Testis (tissue), 3 donors: ENCODE data around the gene CNNM1. TPM values are rescaled to one million over a fixed set of nuclear protein-coding genes. Genes with fewer than 3 reads are reported as not detected.

Source experiments
- DNase-seq: peaks from one replicate; pipeline ENCODE4 v3.0.0-alpha.2; 2019
- H3K27ac ChIP-seq, 2 donors: fragments of 200-600 bp; sonication (generic); one replicate each; pipeline ENCODE4 v1.5.1; 2019
- H3K27me3 ChIP-seq: fragments of 200-600 bp; sonication (generic); one replicate; pipeline ENCODE4 v1.5.1; 2019
- H3K36me3 ChIP-seq: fragments of 200-600 bp; sonication (generic); one replicate; pipeline ENCODE4 v1.5.1; 2017; ENCODE audit warnings: low read depth; ENCODE audit errors: missing control alignments
- H3K4me1 ChIP-seq: fragments of 200-600 bp; sonication (generic); one replicate; pipeline ENCODE4 v1.5.1; 2019
- H3K4me3 ChIP-seq, 2 donors: fragments of 200-600 bp; sonication (generic); one replicate each; pipeline ENCODE4 v1.5.1; 2017 to 2019
- H3K9me3 ChIP-seq: fragments of 200-600 bp; sonication (generic); one replicate; pipeline ENCODE4 v1.5.1; 2017
- POLR2A ChIP-seq: fragments of 450-650 bp; IDR thresholded peaks from one replicate; pipeline ENCODE4 v1.6.1; 2017; ENCODE audit warnings: antibody characterized with exemption, mild to moderate bottlenecking, moderate library complexity
- WGBS, 2 donors: methylation state at CpG; one replicate each; pipeline ENCODE4 v1.1.5; 2018; 5-methylcytosine and 5-hydroxymethylcytosine counted together
- intact Hi-C: fragments of 100-400 bp; cut with DNase I; formaldehyde crosslinking; loops from one replicate; pipeline ENCODE4 v1.15.1; 2023; ENCODE audit warnings: low total_unique reads
- polyA plus RNA-seq: library from polyadenylated mRNA; stranded (reverse); fragments of 350-450 nt; fragmentation: Illumina TruSeq; extraction: RNeasy Lipid Tissue Mini Kit (QIAGEN cat#74804); gene quantifications from one replicate; pipeline ENCODE4 v1.2.3, GENCODE V29; 2014; ENCODE audit warnings: low read depth, low replicate concordance; ENCODE audit not compliant: insufficient read depth
- total RNA-seq, 2 donors: library from RNA; depleted of rRNA; stranded (reverse); fragments of >200 nt; gene quantifications; one replicate each; pipeline ENCODE4 v1.2.3, GENCODE V29; 2016
- TF ChIP-seq, protein P1 (sequence below), 3 experiments: fragments of 450-650 bp in 2 of 3; fragments of 200-600 bp in 1 of 3; sonication (generic) in 1 of 3; IDR thresholded peaks; one replicate each; pipeline ENCODE4 v1.5.1; 2016 to 2019; ENCODE audit warnings: antibody characterized with exemption in 3 of 3, mild to moderate bottlenecking in 2 of 3, moderate library complexity in 1 of 3

Gene CNNM1
- total and polyA plus RNA-seq, 3 donors from 2014 or later = 29.0 to 53.8 (median 51.9) TPM

DNA sequence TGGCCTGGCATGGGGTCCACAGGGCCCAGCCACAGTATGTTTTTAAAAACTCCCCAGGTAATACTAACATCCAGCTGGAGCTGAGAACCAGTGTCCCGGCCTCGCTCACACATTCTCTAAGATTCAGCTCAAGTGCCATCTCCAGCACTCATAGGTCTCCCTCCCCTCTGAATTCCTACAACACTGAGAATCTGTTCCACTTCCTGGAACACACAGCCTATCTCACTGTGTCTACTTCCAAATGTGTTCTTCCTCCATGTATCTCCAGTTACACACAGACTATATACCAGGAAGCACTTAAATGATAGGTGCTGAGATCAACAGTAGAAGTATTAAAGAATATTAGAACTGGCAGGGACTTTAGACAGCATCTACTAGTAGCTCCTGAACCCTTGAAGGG, 90.5 kb downstream of the CNNM1 start:
- no peaks in the 10 kb centered on the region for H3K27me3 ChIP-seq
- no peak for TF ChIP-seq POLR2A
- TF ChIP-seq, protein P1, sequence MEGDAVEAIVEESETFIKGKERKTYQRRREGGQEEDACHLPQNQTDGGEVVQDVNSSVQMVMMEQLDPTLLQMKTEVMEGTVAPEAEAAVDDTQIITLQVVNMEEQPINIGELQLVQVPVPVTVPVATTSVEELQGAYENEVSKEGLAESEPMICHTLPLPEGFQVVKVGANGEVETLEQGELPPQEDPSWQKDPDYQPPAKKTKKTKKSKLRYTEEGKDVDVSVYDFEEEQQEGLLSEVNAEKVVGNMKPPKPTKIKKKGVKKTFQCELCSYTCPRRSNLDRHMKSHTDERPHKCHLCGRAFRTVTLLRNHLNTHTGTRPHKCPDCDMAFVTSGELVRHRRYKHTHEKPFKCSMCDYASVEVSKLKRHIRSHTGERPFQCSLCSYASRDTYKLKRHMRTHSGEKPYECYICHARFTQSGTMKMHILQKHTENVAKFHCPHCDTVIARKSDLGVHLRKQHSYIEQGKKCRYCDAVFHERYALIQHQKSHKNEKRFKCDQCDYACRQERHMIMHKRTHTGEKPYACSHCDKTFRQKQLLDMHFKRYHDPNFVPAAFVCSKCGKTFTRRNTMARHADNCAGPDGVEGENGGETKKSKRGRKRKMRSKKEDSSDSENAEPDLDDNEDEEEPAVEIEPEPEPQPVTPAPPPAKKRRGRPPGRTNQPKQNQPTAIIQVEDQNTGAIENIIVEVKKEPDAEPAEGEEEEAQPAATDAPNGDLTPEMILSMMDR (IDR thresholded peaks at IDR 0.05) = no peak
- no peaks in the 10 kb centered on the region for H3K36me3 ChIP-seq
- no peak for DNase-seq
- intact Hi-C loops = no loop called here
- H3K4me1 ChIP-seq = no peaks in the 10 kb centered on the region
- no peak overlapping the region for H3K4me3 ChIP-seq
- WGBS, 2 donors = 94 to 100% methylated on average over 2 of the region's 2 CpGs
- H3K27ac ChIP-seq = no peak overlapping the region
- H3K9me3 ChIP-seq = no peaks in the 10 kb centered on the region

DNA sequence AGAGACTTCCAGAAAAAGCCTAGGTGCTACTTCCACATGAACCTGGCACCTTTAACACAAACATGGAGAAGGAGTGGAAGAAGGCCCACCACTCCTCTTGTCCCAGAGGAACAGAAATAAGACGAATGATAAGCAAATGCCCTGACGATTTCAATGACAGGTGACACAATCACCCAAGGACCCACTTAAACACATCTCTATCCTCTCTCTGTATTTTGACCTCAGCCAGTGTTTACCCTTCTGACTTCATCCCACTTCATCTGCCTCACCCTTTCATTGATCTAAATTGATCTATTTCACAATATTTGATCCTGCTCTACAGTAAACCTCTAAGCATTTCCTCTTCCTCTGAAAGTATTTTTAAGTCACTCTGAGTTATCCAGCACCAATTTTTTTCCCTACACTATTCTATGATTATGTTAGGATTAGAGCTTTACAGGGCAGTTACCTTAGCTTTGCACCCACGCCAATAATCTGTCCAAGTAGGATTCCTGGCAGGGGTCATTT, 92.1 kb downstream of the CNNM1 start:
- H3K9me3 ChIP-seq = no peaks in the 10 kb centered on the region
- intact Hi-C loops = no loop called here
- WGBS, 2 donors = 80 to 92% methylated on average over 3 of the region's 3 CpGs
- H3K36me3 ChIP-seq = no peaks in the 10 kb centered on the region
- H3K4me1 ChIP-seq = no peaks in the 10 kb centered on the region
- H3K27me3 ChIP-seq = no peaks in the 10 kb centered on the region
- no peak overlapping the region for H3K27ac ChIP-seq
- TF ChIP-seq, protein P1 (IDR thresholded peaks at IDR 0.05) = no peak
- TF ChIP-seq POLR2A = no peak
- DNase-seq = no peak
- H3K4me3 ChIP-seq = no peak overlapping the region

DNA sequence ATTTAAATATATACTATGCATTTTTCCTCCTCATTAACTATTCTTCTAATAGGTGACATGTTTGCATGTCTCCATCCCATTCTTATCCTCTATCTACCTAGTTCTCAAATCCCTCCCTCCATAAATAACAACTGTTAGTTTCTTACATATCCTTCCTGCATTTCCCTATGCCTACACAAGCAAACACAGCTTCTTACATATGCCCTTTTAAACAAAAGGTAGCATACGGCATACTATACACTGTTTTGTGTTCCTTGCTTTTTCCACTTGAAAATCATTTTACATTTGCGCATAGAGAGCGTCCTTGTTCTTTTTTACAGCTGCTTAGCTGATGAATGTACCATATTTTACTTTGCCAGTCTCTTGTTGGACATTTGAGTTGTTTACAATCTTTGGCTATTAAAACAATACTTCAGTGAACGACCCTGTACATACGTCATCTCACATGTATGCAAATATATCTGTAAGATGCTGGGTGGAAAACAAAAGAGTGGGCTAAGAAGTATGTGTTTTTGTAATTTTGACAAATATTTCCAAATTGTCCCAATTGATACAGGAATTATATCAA, 93.5 kb downstream of the CNNM1 start:
- no peaks in the 10 kb centered on the region for H3K36me3 ChIP-seq
- 96 to 98% methylated on average over 5 of the region's 5 CpGs for WGBS, 2 donors
- intact Hi-C loops = no loop called here
- H3K27me3 ChIP-seq = no peaks in the 10 kb centered on the region
- TF ChIP-seq, protein P1 (IDR thresholded peaks at IDR 0.05) = no peak
- TF ChIP-seq POLR2A = no peak
- H3K4me3 ChIP-seq = no peak overlapping the region
- DNase-seq = no peak
- no peak overlapping the region for H3K27ac ChIP-seq
- H3K4me1 ChIP-seq = no peaks in the 10 kb centered on the region
- no peaks in the 10 kb centered on the region for H3K9me3 ChIP-seq

DNA sequence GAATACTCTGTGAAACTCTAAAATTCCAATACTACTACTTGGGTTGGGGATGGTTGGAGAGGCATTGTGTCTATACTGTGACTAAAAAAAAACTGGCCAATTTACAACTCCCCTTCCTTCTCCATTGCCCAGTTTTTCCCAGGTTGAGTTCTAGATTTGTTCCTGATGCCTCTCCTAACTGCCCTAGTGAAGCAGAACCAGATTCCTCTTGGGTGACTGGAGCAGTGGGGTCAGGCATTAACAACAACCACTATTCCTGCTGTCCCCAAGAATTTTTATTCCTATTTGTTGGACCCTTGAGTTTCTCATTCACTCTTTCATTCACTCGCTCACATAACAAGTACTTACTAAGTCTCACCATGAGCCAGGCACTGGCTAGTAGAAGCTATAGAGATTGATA, 95.5 kb downstream of the CNNM1 start:
- no peaks in the 10 kb centered on the region for H3K36me3 ChIP-seq
- intact Hi-C loops = no loop called here
- TF ChIP-seq POLR2A = no peak
- TF ChIP-seq, protein P1 (IDR thresholded peaks at IDR 0.05) = no peak
- no peak overlapping the region for H3K4me3 ChIP-seq
- WGBS, 2 donors = 100% methylated on average over 1 of the region's 1 CpG
- no peaks in the 10 kb centered on the region for H3K27me3 ChIP-seq
- H3K27ac ChIP-seq = no peak overlapping the region
- H3K9me3 ChIP-seq = no peaks in the 10 kb centered on the region
- DNase-seq = no peak
- peaks cover 3% of the 10 kb centered on the region for H3K4me1 ChIP-seq

DNA sequence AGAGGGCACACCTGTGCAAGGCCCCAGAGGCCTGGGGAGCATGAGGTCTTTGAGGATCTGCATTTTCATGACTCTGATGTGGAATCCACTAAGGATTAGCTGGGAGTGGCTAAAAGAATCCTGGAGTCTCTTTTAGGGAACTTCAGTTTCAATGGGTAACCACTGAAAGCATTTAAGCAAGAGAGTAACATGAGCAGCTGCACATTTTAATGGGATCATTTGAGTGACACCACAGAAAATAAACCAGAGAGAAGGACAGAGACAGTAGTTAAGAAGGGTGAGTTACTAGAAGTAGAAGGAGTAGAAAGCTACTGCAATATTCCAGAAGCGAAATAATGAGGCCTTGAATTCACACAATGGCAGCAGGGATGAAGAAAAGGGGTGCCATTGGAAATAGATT, 96.0 kb downstream of the CNNM1 start:
- DNase-seq = no peak
- Histone ChIP-seq H3K9me3 (no peaks in the 10 kb centered on the region), H3K36me3 (no peaks in the 10 kb centered on the region), H3K4me3 (no peak overlapping the region), H3K27me3 (no peaks in the 10 kb centered on the region), H3K4me1 (peaks cover 7% of the 10 kb centered on the region), H3K27ac (no peak overlapping the region)
- 91 to 93% methylated on average over 1 of the region's 1 CpG for WGBS, 2 donors
- TF ChIP-seq, protein P1 (IDR thresholded peaks at IDR 0.05) = no peak
- no peak for TF ChIP-seq POLR2A
- intact Hi-C loops = no loop called here
